Activated naive CD8-positive, alpha-beta T cell treated with anti-CD3 and anti-CD28 coated beads, Interleukin-2, amount 10 ng/mL, durations not matched to agents 7 days and 5 days (primary cell): ENCODE measurements around the gene EP300. TPM values are rescaled to one million over a fixed set of nuclear protein-coding genes. Genes with fewer than 3 reads are reported as not detected.
"Not testable (repeated sequence)": the region's sequence is repeated elsewhere in the genome, so short reads cannot be mapped to it uniquely, and the experiment has no call there.

Experiments used
- ATAC-seq: fragments of 150-1000 bp; cut with Tn5 transposase; one replicate; pipeline ENCODE4 v1.10.0; 2021; ENCODE audit warnings: low read depth, moderate library complexity
- POLR2A ChIA-PET: fragments of 350-600 bp; sonication (Branson Sonifier 250); formaldehyde crosslinking; loops from one replicate; lab custom pipeline; 2021; ENCODE audit warnings: antibody characterized with exemption; lab: Charles Lee
- DNase-seq: peaks from one replicate; pipeline ENCODE4 v3.0.0; 2021
- H3K27ac Mint-ChIP-seq: one replicate; pipeline ENCODE4 v1.8.0; 2022; ENCODE audit warnings: mild to moderate bottlenecking, mixed read lengths
- H3K27me3 Mint-ChIP-seq: one replicate; pipeline ENCODE4 v1.8.0; 2022; ENCODE audit warnings: mild to moderate bottlenecking, moderate library complexity, mixed read lengths
- H3K36me3 Mint-ChIP-seq: one replicate; pipeline ENCODE4 v1.8.0; 2021; ENCODE audit warnings: mild to moderate bottlenecking, mixed read lengths
- H3K4me1 Mint-ChIP-seq: one replicate; pipeline ENCODE4 v1.8.0; 2021; ENCODE audit warnings: mixed read lengths
- H3K4me3 Mint-ChIP-seq: one replicate; pipeline ENCODE4 v1.8.0; 2022; ENCODE audit warnings: mild to moderate bottlenecking, moderate library complexity, mixed read lengths
- H3K9me3 Mint-ChIP-seq: one replicate; pipeline ENCODE4 v1.8.0; 2021; ENCODE audit warnings: mixed read lengths
- total RNA-seq, 2 experiments: library from RNA; stranded (reverse); gene quantifications; one replicate each; pipeline ENCODE4 v1.2.3, GENCODE V29; 2021

EP300 gene
- total RNA-seq, 2 experiments from 2014 or later: 82.9 to 85.4 TPM

GRCh38 chr22:41094041-41094593 is 1.7 kb downstream of the EP300 start:
- Mint-ChIP-seq H3K27ac (peak overlapping the region; percentile 96), H3K36me3 (peaks cover 19% of the 10 kb centered on the region), H3K27me3 (no peaks in the 10 kb centered on the region), H3K4me1 (peaks cover 28% of the 10 kb centered on the region), H3K4me3 (peak overlapping the region; percentile 99), H3K9me3 (no peaks in the 10 kb centered on the region)
- DNase-seq: no peak
- POLR2A ChIA-PET: interaction anchor here (0.6 to 6.9 kb wide), 9 partner anchors 21 to 496 kb away, joined by 3 to 118 read pairs (median 8); partner anchors contain the start of genes PMM1 and RBX1
- ATAC-seq: no peak

- Mint-ChIP-seq H3K27me3 (no peaks in the 10 kb centered on the region), H3K27ac (no peak overlapping the region), H3K4me3 (peak overlapping the region; percentile 99), H3K36me3 (peaks cover 30% of the 10 kb centered on the region), H3K4me1 (peaks cover 30% of the 10 kb centered on the region), H3K9me3 (no peaks in the 10 kb centered on the region)
- DNase-seq (no peak), ATAC-seq (no peak)
- POLR2A ChIA-PET: interaction anchor here (0.7 to 2.0 kb wide), 3 partner anchors 75 to 654 kb away, joined by 3 to 10 read pairs (median 8); partner anchors contain the start of gene RBX1
These were observed 4.0 kb downstream of the EP300 start for GRCh38 chr22:41096391-41096790.

- Mint-ChIP-seq H3K4me3 (no peak overlapping the region), H3K36me3 (peaks cover 31% of the 10 kb centered on the region), H3K4me1 (peaks cover 30% of the 10 kb centered on the region), H3K27ac (no peak overlapping the region), H3K9me3 (no peaks in the 10 kb centered on the region), H3K27me3 (no peaks in the 10 kb centered on the region)
- ATAC-seq: no peak
- POLR2A ChIA-PET: interaction anchor here (1.4 to 2.0 kb wide), 2 partner anchors 75 to 146 kb away, joined by 8 to 10 read pairs; partner anchors contain the start of gene RBX1
- no peak for DNase-seq
These were observed 4.4 kb downstream of the EP300 start for GRCh38 chr22:41096841-41097240.

- ATAC-seq (no peak), DNase-seq (no peak)
- H3K4me1 Mint-ChIP-seq: peaks cover 33% of the 10 kb centered on the region
- peaks cover 2% of the 10 kb centered on the region for H3K9me3 Mint-ChIP-seq
- no peaks in the 10 kb centered on the region for H3K27me3 Mint-ChIP-seq
- no peak overlapping the region for H3K27ac Mint-ChIP-seq
- peaks cover 43% of the 10 kb centered on the region for H3K36me3 Mint-ChIP-seq
- no peak overlapping the region for H3K4me3 Mint-ChIP-seq
- POLR2A ChIA-PET: no interaction called here
These were observed 6.6 kb downstream of the EP300 start for GRCh38 chr22:41099036-41099435.

GRCh38 chr22:41106122-41106968 is 14.0 kb downstream of the EP300 start:
- Mint-ChIP-seq H3K4me3 (no peak overlapping the region), H3K27ac (peak overlapping the region; percentile 4), H3K4me1 (peaks cover 21% of the 10 kb centered on the region), H3K27me3 (no peaks in the 10 kb centered on the region), H3K9me3 (peaks cover 2% of the 10 kb centered on the region), H3K36me3 (peaks cover 27% of the 10 kb centered on the region)
- POLR2A ChIA-PET: interaction anchor here (0.7 kb wide), 1 partner anchor 13 kb away, joined by 3 read pairs; no protein-coding TSS in a partner anchor
- DNase-seq (no peak), ATAC-seq (no peak)

GRCh38 chr22:41106969-41107325 is 14.6 kb downstream of the EP300 start:
- Mint-ChIP-seq H3K36me3 (peaks cover 26% of the 10 kb centered on the region), H3K4me1 (peaks cover 21% of the 10 kb centered on the region)
- H3K4me3 Mint-ChIP-seq, H3K27me3 Mint-ChIP-seq, ATAC-seq, DNase-seq, H3K27ac Mint-ChIP-seq, H3K9me3 Mint-ChIP-seq, POLR2A ChIA-PET: not testable (repeated sequence)

- H3K27me3 Mint-ChIP-seq: no peaks in the 10 kb centered on the region
- H3K36me3 Mint-ChIP-seq: peaks cover 29% of the 10 kb centered on the region
- no peak for ATAC-seq
- H3K4me3 Mint-ChIP-seq: no peak overlapping the region
- no peak for DNase-seq
- H3K9me3 Mint-ChIP-seq: peaks cover 3% of the 10 kb centered on the region
- peaks cover 10% of the 10 kb centered on the region for H3K4me1 Mint-ChIP-seq
- POLR2A ChIA-PET: no interaction called here
- no peak overlapping the region for H3K27ac Mint-ChIP-seq
These were observed 18.6 kb downstream of the EP300 start for GRCh38 chr22:41110968-41111367.

- no peak for DNase-seq
- no peak for ATAC-seq
- Mint-ChIP-seq H3K4me1 (peaks cover 5% of the 10 kb centered on the region), H3K4me3 (no peak overlapping the region), H3K27me3 (no peaks in the 10 kb centered on the region), H3K9me3 (peaks cover 3% of the 10 kb centered on the region), H3K36me3 (peaks cover 39% of the 10 kb centered on the region), H3K27ac (no peak overlapping the region)
- POLR2A ChIA-PET: no interaction called here
These were observed 23.9 kb downstream of the EP300 start for GRCh38 chr22:41116342-41116741.

- no peak overlapping the region for H3K27ac Mint-ChIP-seq
- H3K4me3 Mint-ChIP-seq: no peak overlapping the region
- H3K36me3 Mint-ChIP-seq: peaks cover 39% of the 10 kb centered on the region
- peaks cover 5% of the 10 kb centered on the region for H3K4me1 Mint-ChIP-seq
- H3K27me3 Mint-ChIP-seq: no peaks in the 10 kb centered on the region
- DNase-seq: no peak
- no peak for ATAC-seq
- POLR2A ChIA-PET: no interaction called here
- H3K9me3 Mint-ChIP-seq: peaks cover 3% of the 10 kb centered on the region
These were observed 25.0 kb downstream of the EP300 start for GRCh38 chr22:41117127-41117965.

GRCh38 chr22:41123151-41123550 is 30.8 kb downstream of the EP300 start:
- H3K27ac Mint-ChIP-seq: no peak overlapping the region
- H3K9me3 Mint-ChIP-seq: no peaks in the 10 kb centered on the region
- ATAC-seq (no peak), DNase-seq (no peak)
- H3K27me3 Mint-ChIP-seq: no peaks in the 10 kb centered on the region
- H3K4me3 Mint-ChIP-seq: no peak overlapping the region
- peaks cover 10% of the 10 kb centered on the region for H3K4me1 Mint-ChIP-seq
- POLR2A ChIA-PET: no interaction called here
- H3K36me3 Mint-ChIP-seq: peaks cover 25% of the 10 kb centered on the region

- Mint-ChIP-seq H3K4me3 (no peak overlapping the region), H3K9me3 (no peaks in the 10 kb centered on the region), H3K27ac (no peak overlapping the region), H3K27me3 (no peaks in the 10 kb centered on the region), H3K36me3 (peaks cover 22% of the 10 kb centered on the region), H3K4me1 (peaks cover 10% of the 10 kb centered on the region)
- ATAC-seq (no peak), DNase-seq (no peak)
- POLR2A ChIA-PET: no interaction called here
These were observed 31.7 kb downstream of the EP300 start for GRCh38 chr22:41124086-41124485.

- Mint-ChIP-seq H3K9me3 (no peaks in the 10 kb centered on the region), H3K36me3 (peaks cover 29% of the 10 kb centered on the region), H3K4me3 (no peak overlapping the region), H3K27me3 (no peaks in the 10 kb centered on the region), H3K27ac (no peak overlapping the region), H3K4me1 (peaks cover 5% of the 10 kb centered on the region)
- POLR2A ChIA-PET: no interaction called here
- no peak for ATAC-seq
- DNase-seq: no peak
These were observed 35.1 kb downstream of the EP300 start for GRCh38 chr22:41127451-41127850.

GRCh38 chr22:41128606-41129005 is 36.2 kb downstream of the EP300 start:
- Mint-ChIP-seq H3K9me3 (no peaks in the 10 kb centered on the region), H3K27ac (no peak overlapping the region), H3K36me3 (peaks cover 24% of the 10 kb centered on the region), H3K4me3 (no peak overlapping the region), H3K27me3 (no peaks in the 10 kb centered on the region), H3K4me1 (no peaks in the 10 kb centered on the region)
- POLR2A ChIA-PET: no interaction called here
- DNase-seq (no peak), ATAC-seq (no peak)
